ENCODE data around the gene CCNE1.
"Not testable (repeated sequence)": the region's sequence is repeated elsewhere in the genome, so short reads cannot be mapped to it uniquely, and the experiment has no call there.

CCNE1 gene

GRCh38 chr19:29819300-29819699 lies 7.5 kb downstream of the CCNE1 start:
- no peak for DNase-seq

GRCh38 chr19:29819986-29820385 lies 8.2 kb downstream of the CCNE1 start:
- DNase-seq: no peak

- no peak for DNase-seq
Measured at GRCh38 chr19:29823581-29824330, 12.0 kb downstream of the CCNE1 start.

GRCh38 chr19:29825263-29825662 lies 13.5 kb downstream of the CCNE1 start:
- DNase-seq: not testable (repeated sequence)

DNA sequence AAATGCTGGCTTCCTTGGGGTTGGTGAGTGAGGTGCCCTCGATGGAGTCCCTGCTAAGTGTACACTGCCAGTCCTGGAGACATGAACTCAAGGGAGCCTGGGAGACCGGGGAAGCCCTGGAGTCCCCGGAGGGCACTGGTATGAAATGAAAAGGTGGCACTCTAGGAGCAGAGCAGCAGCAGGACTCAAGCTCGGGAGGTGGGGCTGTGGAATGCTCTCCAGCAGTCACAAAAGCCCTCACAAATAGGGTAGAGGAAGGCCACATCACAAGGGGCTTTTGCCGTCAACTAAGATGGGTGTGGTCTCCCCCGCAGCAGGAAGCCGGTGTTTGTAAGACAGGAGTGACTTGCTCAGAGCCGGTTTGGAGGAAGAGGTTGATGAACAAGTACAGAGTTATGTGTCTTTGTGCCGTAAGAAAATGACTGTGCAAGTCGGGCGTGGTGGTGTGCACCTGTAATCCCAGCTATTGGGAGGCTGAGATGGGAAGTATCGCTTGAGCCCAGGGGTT lies 19.3 kb downstream of the CCNE1 start:
- DNase-seq: peak; percentile 78

GRCh38 chr19:29831686-29832085 lies 19.9 kb downstream of the CCNE1 start:
- DNase-seq: no peak

- no peak for DNase-seq
Measured at GRCh38 chr19:29832801-29833200, 21.0 kb downstream of the CCNE1 start.

DNA sequence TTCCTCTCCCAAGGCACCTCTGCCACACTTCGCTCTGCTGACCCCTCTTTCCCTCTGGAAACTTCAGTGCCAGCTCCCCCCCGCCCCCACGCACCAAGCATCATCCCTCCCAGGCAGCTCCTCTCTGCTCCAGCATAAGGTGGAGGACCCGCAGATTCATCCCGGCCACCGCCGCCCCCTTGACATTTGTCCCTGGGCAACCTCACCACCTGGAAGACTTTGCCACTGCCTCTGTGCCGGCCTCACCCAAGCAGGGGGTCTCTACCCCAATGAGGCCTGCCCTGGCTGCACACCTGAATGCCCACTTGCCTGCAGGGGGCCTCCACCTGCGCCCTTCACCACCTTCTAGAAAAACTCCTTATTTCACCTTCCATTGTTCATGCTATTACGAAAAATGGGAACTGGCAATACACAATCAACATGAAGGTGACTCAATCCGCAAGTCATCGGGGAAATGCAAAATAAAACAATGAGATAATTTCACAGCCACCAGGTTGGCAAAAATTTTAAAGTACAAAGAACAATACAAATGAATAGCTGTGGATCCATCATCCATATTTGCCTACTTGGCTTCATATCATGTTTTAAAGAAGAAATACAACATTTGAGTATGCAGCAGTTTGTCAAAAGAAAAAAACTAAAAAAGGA lies 21.9 kb downstream of the CCNE1 start:
- no peak for DNase-seq

GRCh38 chr19:29834991-29835846 lies 23.4 kb downstream of the CCNE1 start:
- no peak for DNase-seq

DNA sequence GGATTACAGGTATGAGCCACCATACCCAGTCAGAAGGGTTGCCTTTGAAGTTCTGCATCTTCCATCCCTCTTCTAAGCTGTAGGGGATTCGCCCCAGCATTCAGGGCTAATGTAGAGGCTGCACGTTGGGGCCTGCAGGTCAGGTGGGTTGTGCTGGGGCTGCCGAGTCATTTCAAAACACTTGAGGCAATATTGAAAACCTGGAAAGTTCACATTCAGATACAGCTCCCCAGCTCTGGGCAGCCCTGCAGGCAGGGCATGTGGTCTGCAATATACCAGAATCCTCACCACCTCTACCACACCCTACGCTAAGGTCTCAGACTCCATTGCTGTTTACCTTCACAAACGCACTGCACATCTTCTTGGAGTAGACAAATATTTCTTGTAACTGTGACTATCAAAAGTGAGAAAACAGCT lies 24.6 kb downstream of the CCNE1 start:
- no peak for DNase-seq

DNA sequence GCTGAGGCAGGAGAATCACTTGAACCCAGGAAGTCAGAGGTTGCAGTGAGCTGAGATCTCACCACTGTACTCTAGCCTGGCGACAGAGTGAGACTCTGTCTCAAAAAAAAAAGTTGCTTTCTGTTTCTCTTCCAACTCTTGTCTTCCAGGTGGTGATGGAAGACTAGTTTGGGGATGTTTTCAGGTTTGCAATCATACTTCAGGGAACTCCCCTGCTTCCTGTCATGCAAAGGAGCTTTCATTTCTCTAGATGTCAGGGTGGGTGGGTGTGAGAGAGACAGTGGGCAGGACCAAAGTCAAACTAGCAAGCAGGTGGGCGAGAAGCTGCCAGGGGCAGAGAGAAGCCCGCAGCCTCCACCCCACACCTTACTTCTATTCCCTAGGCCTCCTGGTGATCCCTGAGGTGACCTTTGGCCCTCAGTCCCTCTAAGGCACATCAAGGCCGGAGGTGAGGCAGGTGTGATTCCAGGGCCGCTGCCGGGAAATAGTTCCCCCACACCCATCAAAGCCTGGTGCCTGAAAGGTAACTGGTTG lies 25.7 kb downstream of the CCNE1 start:
- DNase-seq: peak; percentile 27

- no peak for DNase-seq
Measured at GRCh38 chr19:29837996-29838395, 26.2 kb downstream of the CCNE1 start.

DNA sequence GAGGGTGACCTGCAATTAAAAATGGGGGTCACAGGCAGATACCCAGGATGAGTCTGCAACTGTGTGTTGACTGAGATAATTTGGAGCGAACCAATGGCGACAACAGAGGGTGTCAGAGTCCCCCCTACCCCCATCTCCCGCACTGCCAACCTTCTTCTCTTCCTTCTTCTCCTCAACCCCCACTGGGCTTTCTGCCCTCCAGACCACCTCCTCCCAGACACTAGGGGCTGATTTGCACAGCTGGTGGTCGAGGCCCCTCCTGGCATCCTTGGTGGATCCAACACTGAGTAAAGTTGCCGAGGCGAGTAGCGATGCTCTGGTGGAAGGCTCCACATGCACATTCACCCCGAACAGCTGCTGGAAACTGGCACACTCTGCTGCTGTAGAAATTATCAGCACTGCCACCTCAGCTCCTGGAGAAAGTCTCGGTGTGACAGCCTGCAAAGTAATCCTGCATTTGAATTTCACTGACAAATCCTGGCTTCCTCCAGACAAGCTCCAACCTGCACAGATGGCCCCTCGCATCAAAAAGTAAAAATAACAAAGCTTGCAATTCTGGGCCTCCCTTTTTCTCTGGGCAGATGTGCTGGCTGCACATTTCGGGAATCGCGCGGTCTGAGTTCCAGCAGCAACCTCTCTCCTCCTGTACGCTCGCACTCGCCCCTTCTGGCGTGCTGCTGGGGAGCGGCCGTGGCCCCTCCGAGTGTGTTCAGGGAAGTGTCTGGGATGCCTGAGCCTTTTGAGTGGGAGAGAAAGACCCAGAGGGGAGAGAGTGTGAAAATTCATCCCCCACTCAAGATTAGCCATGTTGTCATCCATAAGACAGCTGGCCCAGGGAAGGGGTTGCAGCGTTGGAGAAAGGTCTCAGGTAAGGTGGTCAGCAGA lies 28.5 kb downstream of the CCNE1 start:
- no peak for DNase-seq

- no peak for DNase-seq
Measured at GRCh38 chr19:29841209-29841558, 29.4 kb downstream of the CCNE1 start.

DNA sequence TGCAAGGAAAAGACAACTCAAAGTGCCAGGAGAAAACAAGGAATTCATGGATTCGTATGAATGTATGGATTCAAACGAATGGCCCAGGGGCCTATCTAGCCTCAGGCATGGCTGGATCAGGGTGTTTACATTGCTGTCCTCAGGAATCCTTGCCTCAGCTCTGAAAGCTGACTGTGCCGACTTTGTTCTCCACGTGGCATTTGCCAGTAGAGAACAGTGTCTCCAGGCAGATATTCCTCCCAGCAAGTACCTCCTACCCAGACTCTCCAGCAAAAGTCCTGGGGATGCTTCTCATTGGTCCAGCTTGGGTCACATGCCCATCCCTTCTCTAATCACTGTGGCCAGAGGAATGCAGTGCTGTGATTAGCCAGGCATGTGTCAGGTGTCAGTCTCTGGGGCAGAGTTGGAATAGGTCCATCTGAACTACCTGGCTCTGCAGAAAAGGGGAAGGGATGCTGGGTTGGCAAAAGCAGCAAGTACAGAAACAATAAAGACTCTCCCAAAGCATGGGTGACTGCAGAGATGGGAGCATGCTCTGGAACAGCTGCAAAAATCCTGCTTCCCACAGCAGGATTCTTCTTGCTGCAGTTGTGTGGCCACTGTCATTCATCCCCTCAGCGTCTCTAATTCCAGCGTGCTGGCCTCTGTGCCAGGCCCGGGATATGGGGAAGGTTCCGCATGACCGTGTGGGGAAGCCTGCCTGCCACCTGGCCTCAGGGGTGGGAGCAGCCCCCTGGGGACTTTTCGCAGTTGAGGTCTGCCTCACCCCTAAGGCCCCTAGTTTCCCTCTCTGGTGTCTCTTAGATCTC lies 30.0 kb downstream of the CCNE1 start:
- DNase-seq: no peak

DNA sequence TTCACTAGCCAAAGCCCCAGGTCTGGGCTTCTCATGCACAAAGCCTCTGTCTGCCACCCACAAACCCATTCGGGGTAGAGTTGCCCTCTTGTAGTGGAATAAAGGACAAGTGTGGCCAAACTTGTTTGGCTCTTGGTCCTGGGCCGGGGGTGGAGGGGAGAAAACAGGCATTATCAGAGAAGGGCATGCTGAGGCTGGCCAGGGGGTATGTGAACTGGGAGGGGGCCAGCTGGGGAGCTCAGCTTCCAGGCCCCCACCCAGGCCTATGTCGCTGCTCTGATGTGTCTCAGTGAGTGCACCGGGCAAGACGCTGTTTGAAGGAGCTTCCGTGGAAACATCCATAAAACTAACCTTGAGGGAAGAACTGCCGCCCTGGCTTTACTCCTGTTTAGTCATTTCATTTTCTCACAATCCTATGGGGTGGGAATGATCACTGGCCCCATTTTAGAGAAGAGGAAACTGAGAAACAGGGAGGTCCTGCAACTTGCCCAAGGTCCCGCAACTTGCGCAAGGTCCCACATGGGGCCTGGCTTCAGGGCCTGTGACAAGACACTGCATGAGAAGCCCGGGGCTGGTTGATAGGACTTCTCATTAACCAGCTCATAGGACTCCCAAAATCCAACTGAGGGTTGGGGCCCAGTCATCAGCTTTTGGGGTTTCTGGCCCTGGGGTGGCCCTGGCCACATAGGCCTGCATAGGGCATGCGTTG lies 30.8 kb downstream of the CCNE1 start:
- DNase-seq: peak; percentile 24

- DNase-seq: no peak
Measured at GRCh38 chr19:29843180-29844051, 31.6 kb downstream of the CCNE1 start.

GRCh38 chr19:29844891-29845573 lies 33.2 kb downstream of the CCNE1 start:
- peak; percentile 95 for DNase-seq

DNA sequence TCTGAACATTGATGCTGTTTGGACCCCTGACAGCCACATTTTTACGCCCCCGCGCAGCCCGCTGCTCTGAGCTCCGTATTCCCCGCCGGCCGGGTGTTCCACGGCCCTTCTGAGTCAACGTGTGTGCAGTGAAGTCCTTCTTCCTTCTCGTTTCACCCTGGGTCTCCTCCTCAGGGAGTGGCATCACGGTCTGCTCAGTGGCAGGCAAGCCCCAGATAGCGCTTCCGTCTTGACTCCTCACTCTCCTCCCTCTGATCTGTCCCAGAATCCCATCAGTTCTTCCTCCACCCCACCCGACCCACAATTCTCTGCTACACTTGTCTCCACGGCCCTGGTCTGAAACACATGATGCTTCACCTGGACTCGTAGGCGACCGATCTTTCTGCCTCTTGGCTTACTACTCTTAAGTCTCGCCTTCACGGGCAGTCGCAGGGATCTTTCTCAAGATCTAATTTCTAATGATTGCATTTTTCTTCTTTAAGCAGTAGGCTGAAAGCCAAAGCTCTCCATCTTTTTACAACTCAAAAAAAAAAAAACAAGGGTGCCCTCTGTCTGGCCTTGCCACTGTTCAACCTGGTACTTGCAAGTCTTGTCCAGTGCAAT lies 33.9 kb downstream of the CCNE1 start:
- no peak for DNase-seq
